GM12875 (cell line): ENCODE data around the gene NPTX1.

Source experiments
- H3K4me3 ChIP-seq: one replicate; pipeline ENCODE4 v1.5.1; 2011; ENCODE audit warnings: low read depth, low read length, control low read depth
- TF ChIP-seq, protein P1 (sequence below): IDR thresholded peaks from 2 replicates; pipeline ENCODE4 v1.5.1; 2011; ENCODE audit warnings: low read depth, mild to moderate bottlenecking, control low read depth, inconsistent platforms, low read length, moderate library complexity, borderline replicate concordance; ENCODE audit not compliant: insufficient read depth

Gene NPTX1

DNA sequence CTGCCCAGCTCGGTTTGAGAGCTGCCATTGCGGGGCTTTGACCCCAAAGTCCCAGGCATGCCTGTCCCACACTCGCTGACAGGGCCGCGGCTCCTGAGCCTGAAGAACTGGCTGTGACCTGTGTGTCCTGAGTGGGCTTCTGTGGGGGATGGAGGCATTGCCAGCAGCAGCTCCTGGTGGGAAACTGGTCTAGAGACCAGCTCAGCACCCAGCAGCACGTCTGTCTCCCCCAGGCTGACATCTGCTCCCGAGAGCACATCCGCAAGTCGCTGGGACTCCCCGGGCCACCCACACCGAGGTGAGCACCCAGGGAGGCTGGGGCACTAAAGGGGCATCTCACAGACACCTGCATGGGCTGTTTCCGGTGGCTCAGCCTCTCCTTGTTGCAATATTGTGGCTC is 48.0 kb downstream of the NPTX1 start:
- TF ChIP-seq, protein P1, sequence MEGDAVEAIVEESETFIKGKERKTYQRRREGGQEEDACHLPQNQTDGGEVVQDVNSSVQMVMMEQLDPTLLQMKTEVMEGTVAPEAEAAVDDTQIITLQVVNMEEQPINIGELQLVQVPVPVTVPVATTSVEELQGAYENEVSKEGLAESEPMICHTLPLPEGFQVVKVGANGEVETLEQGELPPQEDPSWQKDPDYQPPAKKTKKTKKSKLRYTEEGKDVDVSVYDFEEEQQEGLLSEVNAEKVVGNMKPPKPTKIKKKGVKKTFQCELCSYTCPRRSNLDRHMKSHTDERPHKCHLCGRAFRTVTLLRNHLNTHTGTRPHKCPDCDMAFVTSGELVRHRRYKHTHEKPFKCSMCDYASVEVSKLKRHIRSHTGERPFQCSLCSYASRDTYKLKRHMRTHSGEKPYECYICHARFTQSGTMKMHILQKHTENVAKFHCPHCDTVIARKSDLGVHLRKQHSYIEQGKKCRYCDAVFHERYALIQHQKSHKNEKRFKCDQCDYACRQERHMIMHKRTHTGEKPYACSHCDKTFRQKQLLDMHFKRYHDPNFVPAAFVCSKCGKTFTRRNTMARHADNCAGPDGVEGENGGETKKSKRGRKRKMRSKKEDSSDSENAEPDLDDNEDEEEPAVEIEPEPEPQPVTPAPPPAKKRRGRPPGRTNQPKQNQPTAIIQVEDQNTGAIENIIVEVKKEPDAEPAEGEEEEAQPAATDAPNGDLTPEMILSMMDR: no peak
- no peak overlapping the region for H3K4me3 ChIP-seq

DNA sequence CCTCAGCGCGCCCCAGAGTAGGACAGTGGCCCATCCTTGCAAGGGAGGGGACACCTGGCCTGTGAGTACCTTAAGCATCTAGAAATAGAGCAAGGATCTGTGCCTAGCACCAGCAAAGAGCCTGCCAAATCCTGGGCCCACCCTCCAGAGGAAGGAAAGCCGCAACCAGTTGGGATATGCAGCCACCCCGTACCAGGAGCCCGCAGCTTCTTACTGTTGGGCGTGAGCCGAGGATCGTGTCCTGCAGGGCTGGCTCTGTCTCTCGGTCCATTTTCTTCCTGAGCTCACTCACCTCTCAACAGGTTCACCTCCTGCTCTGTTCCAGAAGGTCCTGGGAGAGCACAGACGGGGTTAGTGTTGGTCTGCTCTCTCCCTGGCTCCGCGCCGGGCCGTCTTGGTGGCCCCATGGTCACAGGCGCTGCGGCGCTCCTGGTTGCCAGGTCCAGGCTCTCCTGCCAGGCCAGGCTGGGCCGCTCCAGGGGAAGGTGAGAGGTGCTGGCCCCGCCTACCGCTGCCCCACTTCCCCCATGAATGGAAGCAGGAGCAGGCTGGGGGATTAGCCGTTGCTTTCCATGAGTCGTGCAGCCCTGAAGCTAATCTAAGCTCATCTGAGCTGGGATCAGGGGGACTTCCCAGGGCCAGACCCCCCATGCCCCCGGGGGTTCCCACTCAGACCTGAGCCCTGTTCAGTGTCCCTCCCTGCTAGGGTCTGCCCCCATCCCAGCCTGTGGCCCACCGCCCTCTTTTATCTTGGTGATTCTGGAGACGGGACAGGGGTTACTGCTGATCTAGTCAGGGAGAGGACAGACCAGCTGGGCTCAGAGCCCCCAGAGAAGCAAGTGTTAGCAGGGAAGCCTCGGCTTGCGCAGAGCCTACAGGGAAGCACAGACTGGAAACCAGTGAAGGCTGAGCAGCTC is 48.8 kb downstream of the NPTX1 start:
- TF ChIP-seq, protein P1: no peak

DNA sequence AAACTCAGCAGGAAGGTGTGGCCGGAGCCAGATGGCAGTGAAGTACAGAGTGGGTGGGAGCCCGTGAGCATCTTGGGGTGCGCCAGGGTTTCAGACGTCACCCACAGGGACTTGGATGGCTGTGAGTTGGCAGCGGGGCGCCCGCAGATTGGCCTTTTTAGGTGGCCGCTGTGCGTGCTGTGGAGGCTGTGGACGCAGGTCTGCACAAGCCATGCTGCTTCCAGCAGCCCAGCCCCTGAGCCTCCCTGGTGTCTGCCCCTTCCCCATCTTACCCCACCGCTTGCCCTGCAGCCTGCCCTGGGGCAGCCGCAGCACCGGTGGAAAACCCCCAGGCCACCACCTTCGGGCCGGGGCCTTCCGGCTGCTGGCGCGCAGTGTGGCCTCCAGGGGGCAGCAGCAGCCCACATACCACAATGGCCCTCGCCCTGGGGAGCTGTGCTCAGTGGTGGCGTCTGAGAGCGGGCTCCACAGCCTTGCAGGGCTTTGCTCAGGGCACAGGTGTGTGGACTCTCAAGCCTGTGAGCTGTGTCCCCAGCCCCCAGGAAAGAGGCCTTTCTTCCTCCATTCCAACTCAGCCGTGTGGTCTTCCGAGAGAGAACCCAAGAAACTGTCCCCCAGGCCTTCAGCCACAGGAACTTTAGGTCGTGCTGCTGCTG is 49.6 kb downstream of the NPTX1 start:
- TF ChIP-seq, protein P1: peak; percentile 97
- no peak overlapping the region for H3K4me3 ChIP-seq

More for the DNA sequence above, 48.8 kb downstream of the NPTX1 start:
- no peak overlapping the region for H3K4me3 ChIP-seq

DNA sequence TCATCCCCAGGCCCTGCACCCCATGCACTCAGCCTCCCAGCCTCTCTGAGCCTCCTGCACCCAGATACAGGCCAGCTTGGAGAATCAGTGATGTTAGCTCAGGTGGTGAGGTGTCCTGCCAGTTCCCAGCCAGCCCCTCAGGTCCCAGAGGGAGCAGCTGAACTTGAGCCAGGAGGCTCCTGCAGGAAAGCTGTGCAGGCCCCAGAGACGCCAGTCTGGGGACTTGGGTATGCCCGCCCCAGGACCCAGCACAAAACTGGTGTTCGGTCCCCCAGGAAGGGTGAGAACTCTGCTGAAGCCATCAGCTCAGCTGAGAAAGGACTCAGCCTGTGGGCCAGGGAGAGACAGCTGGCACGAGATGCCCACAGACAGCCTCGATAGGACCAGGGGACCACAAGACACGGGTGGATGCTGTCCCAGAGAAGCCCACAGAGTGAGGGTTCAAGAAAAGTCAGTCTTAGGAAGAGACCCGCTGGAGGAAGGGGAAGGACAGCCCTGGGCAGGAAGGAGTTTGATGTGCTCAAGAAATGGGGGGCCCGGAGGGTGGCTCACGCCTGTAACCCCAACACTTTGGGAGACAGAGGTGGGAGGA is 50.5 kb downstream of the NPTX1 start:
- no peak overlapping the region for H3K4me3 ChIP-seq
- TF ChIP-seq, protein P1: no peak

DNA sequence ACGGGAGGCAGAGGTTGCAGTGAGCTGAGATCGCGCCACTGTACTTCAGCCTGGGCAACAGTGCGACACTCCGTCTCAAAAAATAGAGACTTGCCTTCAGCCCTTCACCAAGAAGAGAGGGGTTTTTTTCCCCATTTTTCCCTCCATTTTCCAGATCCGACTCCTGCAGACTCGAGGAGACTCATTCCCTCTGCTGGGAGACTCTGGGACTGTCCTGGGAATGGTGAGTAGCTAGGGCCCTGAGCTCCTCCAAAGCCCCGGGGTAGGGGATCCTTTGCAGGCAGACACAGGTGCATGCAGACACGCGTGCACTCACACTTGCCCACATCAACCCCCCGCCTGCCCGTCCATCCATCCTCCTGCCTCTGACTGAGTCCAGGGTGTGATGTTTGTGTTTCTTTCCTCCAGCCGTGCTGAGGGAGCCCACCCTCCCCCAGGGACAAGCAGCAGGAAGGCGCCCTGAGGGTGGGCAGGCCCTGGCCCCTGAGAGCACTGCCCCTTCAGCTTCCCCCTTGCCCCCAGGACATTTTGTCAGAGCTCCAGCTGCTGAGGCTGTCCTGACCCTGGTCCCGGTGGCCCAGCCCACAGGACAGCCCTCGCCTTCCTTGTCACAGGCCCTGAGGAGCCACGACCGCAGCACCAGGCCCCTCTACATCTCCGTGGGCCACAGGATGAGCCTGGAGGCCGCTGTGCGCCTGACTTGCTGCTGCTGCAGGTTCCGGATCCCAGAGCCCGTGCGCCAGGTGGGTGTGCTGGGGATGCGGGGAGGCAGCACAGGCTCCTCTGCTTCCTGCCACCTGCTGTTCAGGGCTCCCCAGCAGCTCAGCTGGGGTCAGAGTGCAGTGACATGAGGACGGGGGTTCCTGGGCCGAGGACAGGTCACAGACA is 51.3 kb downstream of the NPTX1 start:
- H3K4me3 ChIP-seq: no peak overlapping the region

DNA sequence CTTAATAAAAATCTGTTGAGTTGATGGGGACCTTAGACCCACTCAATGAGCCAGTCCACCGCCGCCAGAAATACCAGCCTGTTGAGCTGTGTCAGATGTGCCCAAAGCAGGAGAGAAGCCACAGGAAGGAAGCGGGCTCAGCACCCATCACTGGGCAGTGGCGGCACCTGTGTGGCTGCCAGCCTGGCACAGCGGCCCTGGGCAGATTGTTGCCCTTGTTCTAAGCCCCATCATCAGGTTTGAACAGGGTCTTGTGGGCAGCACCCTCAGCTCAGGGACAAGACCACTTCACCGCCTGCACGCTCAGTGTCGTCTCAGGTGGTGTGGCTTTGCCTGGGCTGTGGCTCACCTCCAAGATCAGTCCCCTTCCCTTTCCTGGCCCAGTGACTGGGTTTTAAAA is 52.1 kb downstream of the NPTX1 start:
- TF ChIP-seq, protein P1: no peak

More for the DNA sequence above, 51.3 kb downstream of the NPTX1 start:
- TF ChIP-seq, protein P1: no peak

More for the DNA sequence above, 52.1 kb downstream of the NPTX1 start:
- no peak overlapping the region for H3K4me3 ChIP-seq
